H9 (cell line): ENCODE measurements around the gene APOBEC3G. TPM values are rescaled to one million over a fixed set of nuclear protein-coding genes. Genes with fewer than 3 reads are reported as not detected.
"Not testable (repeated sequence)": the region's sequence is repeated elsewhere in the genome, so short reads cannot be mapped to it uniquely, and the experiment has no call there.

ENCODE experiments used
- DNase-seq: peaks from one replicate; pipeline ENCODE4 v3.0.0-alpha.2; 2017
- H2AFZ ChIP-seq: one replicate; pipeline ENCODE4 v1.6.1; 2013; ENCODE audit warnings: mild to moderate bottlenecking, low read length, control low read depth, moderate library complexity
- H2AK5ac ChIP-seq: 2 replicates; pipeline ENCODE4 v1.6.1; 2013; ENCODE audit warnings: low read length, control low read depth, mixed read lengths; ENCODE audit not compliant: insufficient read length
- H2BK120ac ChIP-seq: one replicate; pipeline ENCODE4 v1.6.1; 2013; ENCODE audit warnings: low read depth, mild to moderate bottlenecking, low read length, control low read depth, inconsistent platforms; ENCODE audit not compliant: poor library complexity, severe bottlenecking
- H2BK12ac ChIP-seq: 2 replicates; pipeline ENCODE4 v1.6.1; 2013; ENCODE audit warnings: low read length, control low read depth, mixed read lengths, low read depth; ENCODE audit not compliant: insufficient read length
- H2BK15ac ChIP-seq: 2 replicates; pipeline ENCODE4 v1.6.1; 2013; ENCODE audit warnings: low read depth, low read length, control low read depth
- H2BK20ac ChIP-seq: one replicate; pipeline ENCODE4 v1.6.1; 2013; ENCODE audit warnings: low read depth, mild to moderate bottlenecking, low read length, control low read depth, inconsistent platforms; ENCODE audit not compliant: poor library complexity, severe bottlenecking
- H2BK5ac ChIP-seq: 2 replicates; pipeline ENCODE4 v1.6.1; 2013; ENCODE audit warnings: low read length, control low read depth, mixed read lengths; ENCODE audit not compliant: insufficient read length
- H3K14ac ChIP-seq: 2 replicates; pipeline ENCODE4 v1.6.1; 2013; ENCODE audit warnings: low read length, control low read depth; ENCODE audit not compliant: insufficient read depth
- H3K18ac ChIP-seq: 2 replicates; pipeline ENCODE4 v1.6.1; 2013; ENCODE audit warnings: low read depth, mild to moderate bottlenecking, mixed read lengths, low read length, control low read depth; ENCODE audit not compliant: insufficient read length
- H3K23ac ChIP-seq: 2 replicates; pipeline ENCODE4 v1.6.1; 2013; ENCODE audit warnings: low read length, control low read depth, mixed read lengths, low read depth; ENCODE audit not compliant: insufficient read length
- H3K23me2 ChIP-seq: 2 replicates; pipeline ENCODE4 v1.6.1; 2013; ENCODE audit warnings: low read depth, mild to moderate bottlenecking, mixed read lengths, low read length, control low read depth; ENCODE audit not compliant: insufficient read length, poor library complexity, severe bottlenecking
- H3K27ac ChIP-seq: 2 replicates; pipeline ENCODE4 v1.5.1; 2013; ENCODE audit warnings: low read length, control low read depth, mixed read lengths, low read depth; ENCODE audit not compliant: insufficient read length
- H3K27me3 ChIP-seq: 2 replicates; pipeline ENCODE4 v1.6.1; 2013; ENCODE audit warnings: low read length, control low read depth, inconsistent platforms; ENCODE audit not compliant: insufficient read depth
- H3K4ac ChIP-seq: 2 replicates; pipeline ENCODE4 v1.6.1; 2013; ENCODE audit warnings: low read depth, mild to moderate bottlenecking, control low read depth, inconsistent platforms, low read length, moderate library complexity
- H3K4me1 ChIP-seq: 2 replicates; pipeline ENCODE4 v1.6.1; 2013; ENCODE audit warnings: low read length, control low read depth, inconsistent platforms; ENCODE audit not compliant: insufficient read depth
- H3K4me2 ChIP-seq: 2 replicates; pipeline ENCODE4 v1.6.1; 2013; ENCODE audit warnings: low read length, control low read depth, mixed read lengths; ENCODE audit not compliant: insufficient read length, insufficient read depth
- H3K56ac ChIP-seq: 2 replicates; pipeline ENCODE4 v1.6.1; 2013; ENCODE audit warnings: low read depth, mild to moderate bottlenecking, mixed read lengths, low read length, control low read depth; ENCODE audit not compliant: insufficient read length
- H3K79me1 ChIP-seq: 2 replicates; pipeline ENCODE4 v1.6.1; 2013; ENCODE audit warnings: low read depth, mild to moderate bottlenecking, moderate library complexity, low read length, control low read depth, inconsistent platforms; ENCODE audit not compliant: insufficient read depth, poor library complexity, severe bottlenecking
- H3K79me2 ChIP-seq: 2 replicates; pipeline ENCODE4 v1.6.1; 2013; ENCODE audit warnings: low read length, control low read depth, inconsistent platforms; ENCODE audit not compliant: insufficient read depth
- H3K9ac ChIP-seq: 2 replicates; pipeline ENCODE4 v1.6.1; 2013; ENCODE audit warnings: low read length, control low read depth, mixed read lengths; ENCODE audit not compliant: insufficient read length; ENCODE audit errors: extremely low read depth
- H3K9me3 ChIP-seq: one replicate; pipeline ENCODE4 v1.6.1; 2013; ENCODE audit warnings: low read depth, low read length, inconsistent platforms; ENCODE audit not compliant: control insufficient read depth
- H3T11ph ChIP-seq: one replicate; pipeline ENCODE4 v1.6.1; 2013; ENCODE audit warnings: mild to moderate bottlenecking, low read length, control low read depth, inconsistent platforms
- H4K20me1 ChIP-seq: one replicate; pipeline ENCODE4 v1.6.1; 2013; ENCODE audit not compliant: control insufficient read depth, insufficient read length, insufficient read depth
- H4K5ac ChIP-seq: 2 replicates; pipeline ENCODE4 v1.6.1; 2013; ENCODE audit warnings: low read depth, mild to moderate bottlenecking, mixed read lengths, low read length, control low read depth; ENCODE audit not compliant: insufficient read length
- H4K8ac ChIP-seq: replicated peaks from 2 replicates; pipeline ENCODE4 v1.6.1; 2013; ENCODE audit warnings: low read length, control low read depth, mixed read lengths, low read depth; ENCODE audit not compliant: insufficient read length
- H4K91ac ChIP-seq: 2 replicates; pipeline ENCODE4 v1.6.1; 2013; ENCODE audit warnings: low read depth, mild to moderate bottlenecking, moderate library complexity, mixed read lengths, low read length, control low read depth; ENCODE audit not compliant: insufficient read length
- H3K27ac Mint-ChIP-seq, 3 experiments: 2 replicates in 2 of 3; 3 replicates in 1 of 3; pipeline ENCODE4 v1.8.0; 2020 to 2021; ENCODE audit warnings: mixed read lengths in 3 of 3, mild to moderate bottlenecking in 1 of 3, moderate library complexity in 1 of 3
- H3K27me3 Mint-ChIP-seq: 2 replicates; pipeline ENCODE4 v1.8.0; 2021; ENCODE audit warnings: low read depth, mild to moderate bottlenecking, moderate library complexity, mixed read lengths
- H3K36me3 Mint-ChIP-seq, 3 experiments: 2 replicates in 2 of 3; 3 replicates in 1 of 3; pipeline ENCODE4 v1.8.0; 2020 to 2021; ENCODE audit warnings: low read depth in 3 of 3, mixed read lengths in 3 of 3; ENCODE audit not compliant: insufficient read depth in 1 of 3
- H3K4me1 Mint-ChIP-seq, 2 experiments: 2 replicates each; pipeline ENCODE4 v1.8.0; 2020; ENCODE audit warnings: mixed read lengths in 2 of 2
- H3K4me3 Mint-ChIP-seq, 2 experiments: 2 replicates in 1 of 2; 3 replicates in 1 of 2; pipeline ENCODE4 v1.8.0; 2020 to 2021; ENCODE audit warnings: mild to moderate bottlenecking in 2 of 2, mixed read lengths in 2 of 2, moderate library complexity in 1 of 2
- H3K9me3 Mint-ChIP-seq, 2 experiments: 2 replicates in 1 of 2; 3 replicates in 1 of 2; pipeline ENCODE4 v1.8.0; 2020; ENCODE audit warnings: mild to moderate bottlenecking in 2 of 2, mixed read lengths in 2 of 2, moderate library complexity in 1 of 2
- WGBS: extraction: QIAGEN DNeasy Blood & Tissue Kit; methylation state at CpG from one replicate; pipeline ENCODE4 v1.1.7; 2013; ENCODE audit warnings: missing lambda C conversion rate, low lambda C conversion rate, mixed read lengths; ENCODE audit not compliant: insufficient read length; ENCODE audit errors: extremely low coverage; 5-methylcytosine and 5-hydroxymethylcytosine counted together
- total RNA-seq: library from RNA; stranded (reverse); gene quantifications from 2 replicates; pipeline ENCODE4 v1.2.1, GENCODE V29; 2021

Gene APOBEC3G
- total RNA-seq, 1 experiment from 2014 or later = 2.4 TPM

DNA sequence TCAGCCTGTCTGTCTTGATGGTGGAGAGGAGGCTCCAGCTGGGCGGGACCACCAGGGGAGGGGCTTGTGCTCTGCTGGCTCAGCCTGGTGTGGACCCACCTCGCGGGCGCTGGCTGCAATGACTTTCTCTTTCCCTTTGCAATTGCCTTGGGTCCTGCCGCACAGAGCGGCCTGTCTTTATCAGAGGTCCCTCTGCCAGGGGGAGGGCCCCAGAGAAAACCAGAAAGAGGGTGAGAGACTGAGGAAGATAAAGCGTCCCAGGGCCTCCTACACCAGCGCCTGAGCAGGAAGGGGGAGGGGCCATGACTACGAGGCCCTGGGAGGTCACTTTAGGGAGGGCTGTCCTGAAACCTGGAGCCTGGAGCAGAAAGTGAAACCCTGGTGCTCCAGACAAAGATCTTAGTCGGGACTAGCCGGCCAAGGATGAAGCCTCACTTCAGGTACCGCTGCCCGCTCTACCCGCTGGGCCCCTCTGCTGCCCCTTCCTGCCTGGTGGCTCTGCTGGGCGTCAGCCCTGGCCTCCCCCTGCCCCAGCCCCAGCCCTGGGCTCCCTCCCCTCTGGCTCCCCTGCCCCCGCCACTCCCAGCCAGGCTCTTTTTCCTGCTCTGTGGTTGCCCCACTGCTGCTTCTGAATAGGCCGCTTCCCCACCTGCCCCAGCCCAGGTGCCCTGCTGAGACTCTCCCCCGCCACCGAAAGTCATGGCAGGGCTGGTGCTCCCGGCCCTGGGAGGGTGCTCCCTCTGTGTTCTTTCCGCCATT is 36.4 kb upstream of the APOBEC3G start, which contains the start of gene APOBEC3F:
TSS of gene APOBEC3F (plus strand) at position 327 of the 759 bp plus-strand sequence. CDS start at position 424, 97 bp downstream.
- H4K20me1 ChIP-seq, H3K9ac ChIP-seq, H2BK120ac ChIP-seq, H3K9me3 Mint-ChIP-seq, H3K27ac ChIP-seq, H2AK5ac ChIP-seq, H3K27me3 Mint-ChIP-seq, H3K9me3 ChIP-seq, H3K79me1 ChIP-seq, H2BK12ac ChIP-seq, H3K23ac ChIP-seq, H3K4ac ChIP-seq, H3K56ac ChIP-seq, H2BK5ac ChIP-seq, H3K79me2 ChIP-seq, H4K8ac ChIP-seq, H2BK15ac ChIP-seq, H3T11ph ChIP-seq, H2BK20ac ChIP-seq, H3K27me3 ChIP-seq, H3K4me1 ChIP-seq, H4K91ac ChIP-seq, H2AFZ ChIP-seq, H3K23me2 ChIP-seq, H3K36me3 Mint-ChIP-seq, H4K5ac ChIP-seq: not testable (repeated sequence)
- H3K18ac ChIP-seq = peak within 1 kb of the TSS; percentile 64
- Mint-ChIP-seq H3K4me1 (peaks cover 61 to 63% of the 10 kb centered on the region in 2 experiments), H3K27ac (peak within 1 kb of the TSS; percentile 91 to 98 (median 95)), H3K4me3 (peak within 1 kb of the TSS; percentile 67 to 80)
- 0 out of 2 replicates have a peak within 1 kb of the TSS, but pooled peaks have one; percentile 47 for H3K14ac ChIP-seq
- WGBS = no CpG with 5 or more reads among the region's 21 CpGs
- DNase-seq = peak; percentile 73
- H3K4me2 ChIP-seq = peak within 1 kb of the TSS; percentile 65
